ENCODE results near the gene PADI4.

GRCh38 chr1:17370618-17371017 lies 62.6 kb downstream of the PADI4 start:
- TF ChIP-seq CTCF (conservative IDR thresholded peaks at IDR 0.05) (peak; percentile 67), EZH2 (IDR thresholded peaks at IDR 0.05; ENCODE audit: low read depth) (no peak)
